H9 (cell line): ENCODE data around the gene TCF7L1. TPM values are rescaled to one million over a fixed set of nuclear protein-coding genes. Genes with fewer than 3 reads are reported as not detected.

Source experiments
- DNase-seq: peaks from one replicate; pipeline ENCODE4 v3.0.0-alpha.2; 2017
- H2AFZ ChIP-seq: one replicate; pipeline ENCODE4 v1.6.1; 2013; ENCODE audit warnings: mild to moderate bottlenecking, low read length, control low read depth, moderate library complexity
- H2AK5ac ChIP-seq: 2 replicates; pipeline ENCODE4 v1.6.1; 2013; ENCODE audit warnings: low read length, control low read depth, mixed read lengths; ENCODE audit not compliant: insufficient read length
- H2BK120ac ChIP-seq: one replicate; pipeline ENCODE4 v1.6.1; 2013; ENCODE audit warnings: low read depth, mild to moderate bottlenecking, low read length, control low read depth, inconsistent platforms; ENCODE audit not compliant: poor library complexity, severe bottlenecking
- H2BK12ac ChIP-seq: 2 replicates; pipeline ENCODE4 v1.6.1; 2013; ENCODE audit warnings: low read length, control low read depth, mixed read lengths, low read depth; ENCODE audit not compliant: insufficient read length
- H2BK15ac ChIP-seq: 2 replicates; pipeline ENCODE4 v1.6.1; 2013; ENCODE audit warnings: low read depth, low read length, control low read depth
- H2BK20ac ChIP-seq: one replicate; pipeline ENCODE4 v1.6.1; 2013; ENCODE audit warnings: low read depth, mild to moderate bottlenecking, low read length, control low read depth, inconsistent platforms; ENCODE audit not compliant: poor library complexity, severe bottlenecking
- H2BK5ac ChIP-seq: 2 replicates; pipeline ENCODE4 v1.6.1; 2013; ENCODE audit warnings: low read length, control low read depth, mixed read lengths; ENCODE audit not compliant: insufficient read length
- H3K14ac ChIP-seq: 2 replicates; pipeline ENCODE4 v1.6.1; 2013; ENCODE audit warnings: low read length, control low read depth; ENCODE audit not compliant: insufficient read depth
- H3K18ac ChIP-seq: 2 replicates; pipeline ENCODE4 v1.6.1; 2013; ENCODE audit warnings: low read depth, mild to moderate bottlenecking, mixed read lengths, low read length, control low read depth; ENCODE audit not compliant: insufficient read length
- H3K23ac ChIP-seq: 2 replicates; pipeline ENCODE4 v1.6.1; 2013; ENCODE audit warnings: low read length, control low read depth, mixed read lengths, low read depth; ENCODE audit not compliant: insufficient read length
- H3K23me2 ChIP-seq: 2 replicates; pipeline ENCODE4 v1.6.1; 2013; ENCODE audit warnings: low read depth, mild to moderate bottlenecking, mixed read lengths, low read length, control low read depth; ENCODE audit not compliant: insufficient read length, poor library complexity, severe bottlenecking
- H3K27ac ChIP-seq: 2 replicates; pipeline ENCODE4 v1.5.1; 2013; ENCODE audit warnings: low read length, control low read depth, mixed read lengths, low read depth; ENCODE audit not compliant: insufficient read length
- H3K27me3 ChIP-seq: 2 replicates; pipeline ENCODE4 v1.6.1; 2013; ENCODE audit warnings: low read length, control low read depth, inconsistent platforms; ENCODE audit not compliant: insufficient read depth
- H3K4ac ChIP-seq: 2 replicates; pipeline ENCODE4 v1.6.1; 2013; ENCODE audit warnings: low read depth, mild to moderate bottlenecking, control low read depth, inconsistent platforms, low read length, moderate library complexity
- H3K4me1 ChIP-seq: 2 replicates; pipeline ENCODE4 v1.6.1; 2013; ENCODE audit warnings: low read length, control low read depth, inconsistent platforms; ENCODE audit not compliant: insufficient read depth
- H3K4me2 ChIP-seq: 2 replicates; pipeline ENCODE4 v1.6.1; 2013; ENCODE audit warnings: low read length, control low read depth, mixed read lengths; ENCODE audit not compliant: insufficient read length, insufficient read depth
- H3K56ac ChIP-seq: 2 replicates; pipeline ENCODE4 v1.6.1; 2013; ENCODE audit warnings: low read depth, mild to moderate bottlenecking, mixed read lengths, low read length, control low read depth; ENCODE audit not compliant: insufficient read length
- H3K79me1 ChIP-seq: 2 replicates; pipeline ENCODE4 v1.6.1; 2013; ENCODE audit warnings: low read depth, mild to moderate bottlenecking, moderate library complexity, low read length, control low read depth, inconsistent platforms; ENCODE audit not compliant: insufficient read depth, poor library complexity, severe bottlenecking
- H3K79me2 ChIP-seq: 2 replicates; pipeline ENCODE4 v1.6.1; 2013; ENCODE audit warnings: low read length, control low read depth, inconsistent platforms; ENCODE audit not compliant: insufficient read depth
- H3K9ac ChIP-seq: 2 replicates; pipeline ENCODE4 v1.6.1; 2013; ENCODE audit warnings: low read length, control low read depth, mixed read lengths; ENCODE audit not compliant: insufficient read length; ENCODE audit errors: extremely low read depth
- H3K9me3 ChIP-seq: one replicate; pipeline ENCODE4 v1.6.1; 2013; ENCODE audit warnings: low read depth, low read length, inconsistent platforms; ENCODE audit not compliant: control insufficient read depth
- H3T11ph ChIP-seq: one replicate; pipeline ENCODE4 v1.6.1; 2013; ENCODE audit warnings: mild to moderate bottlenecking, low read length, control low read depth, inconsistent platforms
- H4K20me1 ChIP-seq: one replicate; pipeline ENCODE4 v1.6.1; 2013; ENCODE audit not compliant: control insufficient read depth, insufficient read length, insufficient read depth
- H4K5ac ChIP-seq: 2 replicates; pipeline ENCODE4 v1.6.1; 2013; ENCODE audit warnings: low read depth, mild to moderate bottlenecking, mixed read lengths, low read length, control low read depth; ENCODE audit not compliant: insufficient read length
- H4K8ac ChIP-seq: replicated peaks from 2 replicates; pipeline ENCODE4 v1.6.1; 2013; ENCODE audit warnings: low read length, control low read depth, mixed read lengths, low read depth; ENCODE audit not compliant: insufficient read length
- H4K91ac ChIP-seq: 2 replicates; pipeline ENCODE4 v1.6.1; 2013; ENCODE audit warnings: low read depth, mild to moderate bottlenecking, moderate library complexity, mixed read lengths, low read length, control low read depth; ENCODE audit not compliant: insufficient read length
- H3K27ac Mint-ChIP-seq, 3 experiments: 2 replicates in 2 of 3; 3 replicates in 1 of 3; pipeline ENCODE4 v1.8.0; 2020 to 2021; ENCODE audit warnings: mixed read lengths in 3 of 3, mild to moderate bottlenecking in 1 of 3, moderate library complexity in 1 of 3
- H3K27me3 Mint-ChIP-seq: 2 replicates; pipeline ENCODE4 v1.8.0; 2021; ENCODE audit warnings: low read depth, mild to moderate bottlenecking, moderate library complexity, mixed read lengths
- H3K36me3 Mint-ChIP-seq, 3 experiments: 2 replicates in 2 of 3; 3 replicates in 1 of 3; pipeline ENCODE4 v1.8.0; 2020 to 2021; ENCODE audit warnings: low read depth in 3 of 3, mixed read lengths in 3 of 3; ENCODE audit not compliant: insufficient read depth in 1 of 3
- H3K4me1 Mint-ChIP-seq, 2 experiments: 2 replicates each; pipeline ENCODE4 v1.8.0; 2020; ENCODE audit warnings: mixed read lengths in 2 of 2
- H3K4me3 Mint-ChIP-seq, 2 experiments: 2 replicates in 1 of 2; 3 replicates in 1 of 2; pipeline ENCODE4 v1.8.0; 2020 to 2021; ENCODE audit warnings: mild to moderate bottlenecking in 2 of 2, mixed read lengths in 2 of 2, moderate library complexity in 1 of 2
- H3K9me3 Mint-ChIP-seq, 2 experiments: 2 replicates in 1 of 2; 3 replicates in 1 of 2; pipeline ENCODE4 v1.8.0; 2020; ENCODE audit warnings: mild to moderate bottlenecking in 2 of 2, mixed read lengths in 2 of 2, moderate library complexity in 1 of 2
- CTCF ChIP-seq: fragments of 200-600 bp; sonication (generic); conservative IDR thresholded peaks from 3 replicates; pipeline ENCODE4 v1.8.0; 2021; ENCODE audit warnings: antibody characterized with exemption, mild to moderate bottlenecking
- WGBS: extraction: QIAGEN DNeasy Blood & Tissue Kit; methylation state at CpG from one replicate; pipeline ENCODE4 v1.1.7; 2013; ENCODE audit warnings: missing lambda C conversion rate, low lambda C conversion rate, mixed read lengths; ENCODE audit not compliant: insufficient read length; ENCODE audit errors: extremely low coverage; 5-methylcytosine and 5-hydroxymethylcytosine counted together
- total RNA-seq: library from RNA; stranded (reverse); gene quantifications from 2 replicates; pipeline ENCODE4 v1.2.1, GENCODE V29; 2021

Gene TCF7L1
- total RNA-seq, 1 experiment from 2014 or later: 112 TPM

GRCh38 chr2:85281553-85281952 lies 148.4 kb downstream of the TCF7L1 start:
- peak overlapping the region; percentile 60 to 74 (median 61); a peak in 5 of 7 replicates for H3K27ac Mint-ChIP-seq
- no peak overlapping the region for H3K27ac ChIP-seq
- no CpG with 5 or more reads among the region's 6 CpGs for whole genome bisulfite sequencing

More at GRCh38 chr2:85281553-85281952, 148.4 kb downstream of the TCF7L1 start:
- H3K27me3 Mint-ChIP-seq: no peaks in the 10 kb centered on the region
- DNase-seq: no peak
- Histone ChIP-seq H2BK20ac (no peak overlapping the region), H3K4ac (no peak overlapping the region), H3K23me2 (no peaks in the 10 kb centered on the region), H3K56ac (no peak overlapping the region), H2BK5ac (no peak overlapping the region), H3K79me2 (no peaks in the 10 kb centered on the region), H2BK15ac (no peak overlapping the region), H2AFZ (no peak overlapping the region), H3K14ac (no peak overlapping the region), H4K8ac (no peak overlapping the region), H3K4me1 (no peaks in the 10 kb centered on the region; the same call in 1 of the 2 replicates), H2BK12ac (no peak overlapping the region), H3K27me3 (no peaks in the 10 kb centered on the region), H4K91ac (no peak overlapping the region), H2BK120ac (no peak overlapping the region), H3T11ph (no peak overlapping the region), H4K5ac (no peak overlapping the region), H3K9ac (no peak overlapping the region), H2AK5ac (no peak overlapping the region), H3K9me3 (no peaks in the 10 kb centered on the region), H4K20me1 (no peaks in the 10 kb centered on the region), H3K4me2 (no peak overlapping the region), H3K23ac (no peak overlapping the region), H3K79me1 (peaks cover 6% of the 10 kb centered on the region), H3K18ac (no peak overlapping the region)
- TF ChIP-seq CTCF: no peak
- H3K9me3 Mint-ChIP-seq: no peaks in the 10 kb centered on the region
- peaks cover 17 to 41% (median 31%) of the 10 kb centered on the region in 3 experiments for H3K36me3 Mint-ChIP-seq
- H3K4me3 Mint-ChIP-seq: no peak overlapping the region
- H3K4me1 Mint-ChIP-seq: peaks cover 29 to 32% of the 10 kb centered on the region in 2 experiments
